ENCODE results near the gene GDE1. TPM values are rescaled to one million over a fixed set of nuclear protein-coding genes. Genes with fewer than 3 reads are reported as not detected.

Gene GDE1
- total RNA-seq, 4 donors from 2014 or later: 80.9 to 143 (median 108) TPM

GRCh38 chr16:19484096-19484495, 37.8 kb downstream of the GDE1 start:
- no peaks in the 10 kb centered on the region for H3K36me3 ChIP-seq
- WGBS, 2 donors (ENCODE audit: low coverage in 1 of 2): 69 to 81% methylated on average over 2 to 3 of the region's 3 CpGs
- no peak for ATAC-seq
- TF ChIP-seq CTCF (IDR thresholded peaks at IDR 0.05) (no peak), POLR2AphosphoS5 (IDR thresholded peaks at IDR 0.05) (no peak), EP300 (IDR thresholded peaks at IDR 0.05) (no peak), POLR2A (IDR thresholded peaks at IDR 0.05) (no peak)
- no peaks in the 10 kb centered on the region for H3K27me3 ChIP-seq
- H3K9me3 ChIP-seq: peaks cover 0 to 4% (median 0%) of the 10 kb centered on the region in 3 donors
- no peak overlapping the region for H3K27ac ChIP-seq
- no peak overlapping the region for H3K4me3 ChIP-seq
- H3K4me1 ChIP-seq: no peaks in the 10 kb centered on the region

- Histone ChIP-seq H3K36me3 (no peaks in the 10 kb centered on the region), H3K4me3 (no peak overlapping the region), H3K4me1 (no peaks in the 10 kb centered on the region), H3K27ac (no peak overlapping the region), H3K27me3 (peaks cover 3% of the 10 kb centered on the region), H3K9me3 (peaks cover 0 to 4% (median 0%) of the 10 kb centered on the region in 3 donors)
- WGBS, 2 donors (ENCODE audit: low coverage in 1 of 2): 60% methylated on average over 1 of the region's 1 CpG; no CpG with 5 or more reads in 1 of the 2 donors
- ATAC-seq: no peak
- TF ChIP-seq POLR2AphosphoS5 (IDR thresholded peaks at IDR 0.05) (no peak), POLR2A (IDR thresholded peaks at IDR 0.05) (no peak), CTCF (IDR thresholded peaks at IDR 0.05) (no peak), EP300 (IDR thresholded peaks at IDR 0.05) (no peak)
Measured at GRCh38 chr16:19482291-19482690, 39.6 kb downstream of the GDE1 start.

- Histone ChIP-seq H3K4me3 (no peak overlapping the region), H3K27me3 (peaks cover 3% of the 10 kb centered on the region), H3K9me3 (peaks cover 0 to 4% (median 0%) of the 10 kb centered on the region in 3 donors), H3K36me3 (no peaks in the 10 kb centered on the region), H3K4me1 (no peaks in the 10 kb centered on the region), H3K27ac (no peak overlapping the region)
- TF ChIP-seq POLR2A (IDR thresholded peaks at IDR 0.05) (no peak), POLR2AphosphoS5 (IDR thresholded peaks at IDR 0.05) (no peak)
- 81 to 91% methylated on average over 4 to 5 of the region's 5 CpGs for WGBS, 2 donors (ENCODE audit: low coverage in 1 of 2)
- no peak for ATAC-seq
Measured at GRCh38 chr16:19481769-19482168, 40.1 kb downstream of the GDE1 start.

- ATAC-seq: no peak
- TF ChIP-seq POLR2A (IDR thresholded peaks at IDR 0.05) (no peak), EP300 (IDR thresholded peaks at IDR 0.05) (no peak), CTCF (IDR thresholded peaks at IDR 0.05) (no peak), POLR2AphosphoS5 (IDR thresholded peaks at IDR 0.05) (no peak)
- WGBS, 2 donors (ENCODE audit: low coverage in 1 of 2): 75 to 100% methylated on average over 1 to 2 of the region's 2 CpGs
- Histone ChIP-seq H3K4me3 (no peak overlapping the region), H3K27me3 (peaks cover 3% of the 10 kb centered on the region), H3K9me3 (peaks cover 0 to 4% (median 0%) of the 10 kb centered on the region in 3 donors), H3K27ac (no peak overlapping the region), H3K36me3 (no peaks in the 10 kb centered on the region), H3K4me1 (no peaks in the 10 kb centered on the region)
Measured at GRCh38 chr16:19481296-19481695, 40.6 kb downstream of the GDE1 start.

- no peak overlapping the region for H3K27ac ChIP-seq
- 58% methylated on average over 3 of the region's 3 CpGs; no CpG with 5 or more reads in 1 of the 2 donors for WGBS, 2 donors (ENCODE audit: low coverage in 1 of 2)
- peaks cover 3% of the 10 kb centered on the region for H3K27me3 ChIP-seq
- no peak overlapping the region for H3K4me3 ChIP-seq
- H3K4me1 ChIP-seq: no peaks in the 10 kb centered on the region
- H3K9me3 ChIP-seq: peaks cover 0 to 4% (median 0%) of the 10 kb centered on the region in 3 donors
- no peaks in the 10 kb centered on the region for H3K36me3 ChIP-seq
- ATAC-seq: no peak
- TF ChIP-seq CTCF (IDR thresholded peaks at IDR 0.05) (no peak), EP300 (IDR thresholded peaks at IDR 0.05) (no peak), POLR2A (IDR thresholded peaks at IDR 0.05) (no peak), POLR2AphosphoS5 (IDR thresholded peaks at IDR 0.05) (no peak)
Measured at GRCh38 chr16:19479302-19479721, 42.6 kb downstream of the GDE1 start.
